Heart right ventricle (tissue), 16 donors: ENCODE data around the gene GNAO1. TPM values are rescaled to one million over a fixed set of nuclear protein-coding genes. Genes with fewer than 3 reads are reported as not detected.

ENCODE experiments used
- ATAC-seq, 8 donors: fragments of 200-7000 bp; cut with Tn5 transposase; one replicate each; pipeline ENCODE4 v1.9.1; 2020; ENCODE audit warnings: mild to moderate bottlenecking in 8 of 8, moderate library complexity in 8 of 8, moderate number of reproducible peaks in 1 of 8
- DNase-seq, 2 donors: peaks; one replicate each; pipeline ENCODE4 v3.0.0-alpha.2; 2020
- H3K27ac ChIP-seq, 10 donors: fragments of 200-600 bp; sonication (generic) in 2 of 10; one replicate each; pipeline versions ENCODE4 v1.5.0 to v1.8.0; 2020 to 2022; ENCODE audit warnings: mild to moderate bottlenecking in 3 of 10
- H3K27me3 ChIP-seq, 7 donors: fragments of 200-600 bp; one replicate each; pipeline ENCODE4 v1.8.0; 2021 to 2022; ENCODE audit warnings: mild to moderate bottlenecking in 2 of 7
- H3K36me3 ChIP-seq, 9 donors: fragments of 200-600 bp; sonication (generic) in 1 of 9; one replicate each; pipeline versions ENCODE4 v1.5.0 to v1.8.0; 2020 to 2022; ENCODE audit warnings: mild to moderate bottlenecking in 2 of 9
- H3K4me1 ChIP-seq, 9 donors: fragments of 200-600 bp; sonication (generic) in 1 of 9; one replicate each; pipeline versions ENCODE4 v1.5.0 to v1.8.0; 2020 to 2022; ENCODE audit warnings: mild to moderate bottlenecking in 4 of 9
- H3K4me3 ChIP-seq, 10 donors: fragments of 200-600 bp; sonication (generic) in 2 of 10; one replicate each; pipeline versions ENCODE4 v1.5.0 to v1.8.0; 2020 to 2022; ENCODE audit warnings: mild to moderate bottlenecking in 7 of 10, moderate library complexity in 2 of 10
- H3K9me3 ChIP-seq, 11 donors: fragments of 200-600 bp in 10 of 11; sonication (generic) in 2 of 11; one replicate each; pipeline versions ENCODE4 v1.5.0 to v1.8.0; 2013 to 2022; ENCODE audit warnings: mild to moderate bottlenecking in 2 of 11, control low read depth in 1 of 11, moderate library complexity in 1 of 11
- WGBS, 2 donors: extraction: QIAGEN DNeasy Blood & Tissue Kit; methylation state at CpG; one replicate each; pipeline ENCODE4 v1.1.7; 2013; ENCODE audit warnings: inconsistent platforms in 1 of 2; 5-methylcytosine and 5-hydroxymethylcytosine counted together
- intact Hi-C, 10 donors: fragments of 100-400 bp; cut with DNase I; formaldehyde crosslinking; loops; one replicate each; pipeline versions ENCODE4 v1.11.1 to v1.14.2; 2022
- polyA plus RNA-seq, 2 donors: library from polyadenylated mRNA; stranded (reverse); fragments of 200-250 nt; gene quantifications; one replicate each; pipeline ENCODE4 v1.2.3, GENCODE V29; 2013
- total RNA-seq, 10 donors: library from RNA; stranded (reverse); fragmentation: NEBNext Ultra II Directional in 3 of 10; extraction: Animal tissue kit (Norgen Biotek cat#: 25700) in 3 of 10; gene quantifications; one replicate each; pipeline versions ENCODE4 v1.2.1 to v1.2.4, GENCODE V29; 2021 to 2023
- TF ChIP-seq, protein P1 (sequence below), 9 donors: fragments of 200-600 bp; sonication (generic) in 2 of 9; IDR thresholded peaks; one replicate each; pipeline versions ENCODE4 v1.5.0 to v1.8.0; 2021 to 2022; ENCODE audit warnings: antibody characterized with exemption in 9 of 9, mild to moderate bottlenecking in 5 of 9, moderate library complexity in 1 of 9
- donor health status: Arrhythmogenic right ventricular cardiomyopathy.
- donor health status: ischemic (EF 13 %, LVEDD 7.1; RV severe dilation, severe dysfunction).
- donor health status: healthy with polysubstance abuse.
- donor health status: DM: no; HTN: yes; CAD: no.
- donor health status: DM: no; HTN: no; CAD: no.
- donor health status: ischemic (EF 25% LVEDD 6.9; RV normal size, moderate dysfunction).
- donor health status: ischemic (EF 25% LVEDD 5.7; RV mildly dilated, moderate dysfunction).
- donor health status: healthy.
- donor health status: DM: yes; HTN: yes; CAD: no.
- donor health status: Ischemic cardiomyopathy.
- donor health status: ischemic (EF 35%, LVEDD 5.7; RV mildly dilated, moderate dysfunction).
- donor health status: nonischemic (EF 11% LVEDD 7.7; RV severe dilation, severe dysfunction).
- donor health status: DM: yes; HTN: yes; CAD: no.
- donor health status: PGD.
- donor health status: ischemic (EF 29% LVEDD 5.4; RV normal size, mild dysfunction).
- donor health status: nonischemic (EF 23%, LVEDD 6.1; RV moderate dilation, normal function).

The GNAO1 gene
- total and polyA plus RNA-seq, 12 donors = 1.4 to 36.7 (median 13.5) TPM

DNA sequence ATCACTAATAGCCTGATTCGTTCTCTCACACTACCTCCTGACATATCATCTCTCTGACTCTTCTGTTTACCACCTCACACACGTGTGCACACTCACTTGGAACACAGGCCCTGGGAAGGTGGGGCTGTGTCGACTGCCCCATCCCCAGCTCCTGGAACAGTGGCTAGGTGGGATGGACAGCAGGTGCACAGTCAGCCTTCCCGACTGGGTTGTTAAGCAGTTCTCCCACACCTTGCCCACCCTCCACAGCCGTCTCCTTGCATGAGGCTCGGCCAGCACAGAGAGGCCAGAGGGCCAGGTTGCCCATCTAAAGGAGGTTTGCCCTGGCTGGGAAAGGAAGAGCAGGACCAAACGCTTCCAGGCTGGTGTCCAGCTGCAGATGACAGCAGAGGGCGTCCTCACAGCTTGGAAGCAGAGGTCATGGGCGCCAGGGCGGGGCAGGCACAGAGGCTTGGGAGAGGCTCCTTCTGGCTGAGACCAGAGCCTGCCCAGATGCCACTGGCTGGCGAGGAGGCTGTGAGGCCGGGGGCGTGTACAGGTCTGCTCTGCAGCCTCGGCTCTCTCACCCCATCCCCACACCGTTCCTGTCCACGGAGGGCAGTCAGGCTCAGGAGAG, 141.3 kb downstream of the GNAO1 start:
- no peaks in the 10 kb centered on the region for H3K27me3 ChIP-seq
- intact Hi-C loops = no loop called here

DNA sequence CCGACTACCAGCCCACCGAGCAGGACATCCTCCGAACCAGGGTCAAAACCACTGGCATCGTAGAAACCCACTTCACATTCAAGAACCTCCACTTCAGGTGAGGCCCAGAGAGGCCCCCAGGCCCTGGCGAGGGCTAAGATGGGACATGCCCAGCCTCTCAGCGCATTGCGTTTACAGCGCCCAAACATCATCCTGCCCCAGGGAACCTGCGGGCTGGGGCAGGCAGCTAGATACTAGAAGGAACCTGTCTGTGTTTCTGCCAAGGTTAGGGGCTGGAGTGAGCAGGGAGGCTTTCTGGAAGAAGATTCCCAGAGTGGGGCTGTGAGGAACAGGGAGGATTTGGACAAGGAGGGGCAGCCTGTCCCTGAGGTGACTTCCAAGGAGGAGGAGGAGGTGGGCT, 143.5 kb downstream of the GNAO1 start:
- Histone ChIP-seq H3K9me3 (no peaks in the 10 kb centered on the region), H3K4me3 (no peak overlapping the region), H3K27ac (no peak overlapping the region), H3K36me3 (no peaks in the 10 kb centered on the region), H3K27me3 (no peaks in the 10 kb centered on the region), H3K4me1 (peaks cover 0 to 15% (median 0%) of the 10 kb centered on the region in 9 donors)
- ATAC-seq (no peak), DNase-seq (no peak)
- TF ChIP-seq, protein P1, sequence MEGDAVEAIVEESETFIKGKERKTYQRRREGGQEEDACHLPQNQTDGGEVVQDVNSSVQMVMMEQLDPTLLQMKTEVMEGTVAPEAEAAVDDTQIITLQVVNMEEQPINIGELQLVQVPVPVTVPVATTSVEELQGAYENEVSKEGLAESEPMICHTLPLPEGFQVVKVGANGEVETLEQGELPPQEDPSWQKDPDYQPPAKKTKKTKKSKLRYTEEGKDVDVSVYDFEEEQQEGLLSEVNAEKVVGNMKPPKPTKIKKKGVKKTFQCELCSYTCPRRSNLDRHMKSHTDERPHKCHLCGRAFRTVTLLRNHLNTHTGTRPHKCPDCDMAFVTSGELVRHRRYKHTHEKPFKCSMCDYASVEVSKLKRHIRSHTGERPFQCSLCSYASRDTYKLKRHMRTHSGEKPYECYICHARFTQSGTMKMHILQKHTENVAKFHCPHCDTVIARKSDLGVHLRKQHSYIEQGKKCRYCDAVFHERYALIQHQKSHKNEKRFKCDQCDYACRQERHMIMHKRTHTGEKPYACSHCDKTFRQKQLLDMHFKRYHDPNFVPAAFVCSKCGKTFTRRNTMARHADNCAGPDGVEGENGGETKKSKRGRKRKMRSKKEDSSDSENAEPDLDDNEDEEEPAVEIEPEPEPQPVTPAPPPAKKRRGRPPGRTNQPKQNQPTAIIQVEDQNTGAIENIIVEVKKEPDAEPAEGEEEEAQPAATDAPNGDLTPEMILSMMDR (IDR thresholded peaks at IDR 0.05) = no peak
- intact Hi-C loops = no loop called here
- WGBS, 2 donors = 91 to 96% methylated on average over 9 of the region's 9 CpGs

More for the DNA sequence above, 141.3 kb downstream of the GNAO1 start:
- Histone ChIP-seq H3K27ac (no peak overlapping the region), H3K4me1 (peaks cover 0 to 15% (median 0%) of the 10 kb centered on the region in 9 donors), H3K9me3 (no peaks in the 10 kb centered on the region), H3K4me3 (no peak overlapping the region), H3K36me3 (no peaks in the 10 kb centered on the region)
- ATAC-seq = peak; percentile 43 to 72 (median 60)
- DNase-seq = peak; percentile 57 to 63
- TF ChIP-seq, protein P1 (IDR thresholded peaks at IDR 0.05) = peak in 7 of 9 donors; percentile 12 to 58 (median 38)
- 63 to 70% methylated on average over 16 of the region's 16 CpGs for WGBS, 2 donors

DNA sequence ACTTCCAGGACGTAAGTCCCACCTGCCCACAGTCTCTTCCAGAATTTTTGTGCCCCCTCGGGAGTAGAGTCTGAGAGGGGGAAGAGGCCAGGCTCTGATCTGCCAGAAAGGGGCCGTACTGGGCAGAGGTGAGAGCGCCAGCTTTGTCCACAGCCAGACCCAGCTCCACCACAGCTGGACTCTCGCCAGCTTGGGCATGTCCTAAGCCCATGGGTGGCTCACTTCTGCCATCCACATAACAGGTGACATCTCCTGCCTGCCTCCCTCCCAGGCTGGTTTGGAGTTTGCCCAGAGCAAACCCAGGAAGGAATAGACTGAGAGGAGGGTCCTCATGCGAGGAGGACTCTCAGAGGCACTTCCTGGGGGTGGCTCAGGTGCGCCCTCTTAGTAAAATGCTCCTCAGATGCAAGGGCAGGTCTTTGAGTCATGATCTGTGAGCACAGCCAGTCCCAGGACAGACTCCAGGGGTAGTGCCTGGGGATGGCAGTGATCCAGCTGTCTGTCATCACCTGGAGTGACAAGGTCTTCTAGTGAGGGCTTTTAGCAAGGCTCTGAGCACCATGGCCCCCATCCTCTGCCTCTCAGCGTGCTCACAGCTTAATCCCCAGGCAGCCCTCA, 144.9 kb downstream of the GNAO1 start:
- WGBS, 2 donors = 71 to 76% methylated on average over 8 of the region's 8 CpGs
- ATAC-seq = peak; percentile 45 to 83 (median 70)
- H3K27ac ChIP-seq = peak overlapping the region in 2 of 10 donors; percentile 10 to 16
- H3K4me1 ChIP-seq = peaks cover 0 to 15% (median 0%) of the 10 kb centered on the region in 9 donors
- H3K9me3 ChIP-seq = no peaks in the 10 kb centered on the region
- H3K36me3 ChIP-seq = peaks cover 0 to 3% (median 0%) of the 10 kb centered on the region in 9 donors
- H3K4me3 ChIP-seq = no peak overlapping the region
- intact Hi-C loops = no loop called here
- DNase-seq = peak; percentile 53 to 57
- TF ChIP-seq, protein P1 (IDR thresholded peaks at IDR 0.05) = peak in 1 of 9 donors; percentile 3
- no peaks in the 10 kb centered on the region for H3K27me3 ChIP-seq

DNA sequence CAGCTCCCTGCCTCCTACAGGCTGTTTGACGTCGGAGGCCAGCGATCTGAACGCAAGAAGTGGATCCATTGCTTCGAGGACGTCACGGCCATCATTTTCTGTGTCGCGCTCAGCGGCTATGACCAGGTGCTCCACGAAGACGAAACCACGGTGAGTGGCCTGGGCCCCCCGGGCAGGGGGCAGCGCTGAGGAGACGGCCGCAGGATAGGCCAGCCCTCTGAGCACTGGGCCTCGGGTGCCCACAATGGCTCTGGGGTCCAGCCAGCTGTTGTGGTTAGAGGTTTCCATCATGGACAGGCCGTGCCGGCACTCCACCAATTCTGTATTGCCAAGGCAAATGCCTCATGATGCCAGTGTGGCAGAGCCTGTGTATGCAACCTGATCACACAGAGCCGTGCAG, 145.4 kb downstream of the GNAO1 start:
- H3K4me3 ChIP-seq = no peak overlapping the region
- no peaks in the 10 kb centered on the region for H3K9me3 ChIP-seq
- TF ChIP-seq, protein P1 (IDR thresholded peaks at IDR 0.05) = no peak
- intact Hi-C loops = no loop called here
- H3K36me3 ChIP-seq = peaks cover 0 to 3% (median 0%) of the 10 kb centered on the region in 9 donors
- WGBS, 2 donors = 87 to 88% methylated on average over 21 of the region's 21 CpGs
- no peak overlapping the region for H3K27ac ChIP-seq
- peaks cover 0 to 15% (median 0%) of the 10 kb centered on the region in 9 donors for H3K4me1 ChIP-seq
- ATAC-seq = peak in 1 of 8 donors; percentile 1
- DNase-seq = no peak
- no peaks in the 10 kb centered on the region for H3K27me3 ChIP-seq
